Smooth muscle cell (in vitro differentiated cells): ENCODE data around the gene WAC. TPM values are rescaled to one million over a fixed set of nuclear protein-coding genes. Genes with fewer than 3 reads are reported as not detected.

Source experiments
- DNase-seq: peaks from one replicate; lab custom pipeline; 2025; ENCODE audit not compliant: unreplicated experiment; lab: John Stamatoyannopoulos, UW
- H2AFZ ChIP-seq: fragments of 200-600 bp; sonication (generic); 2 replicates; pipeline ENCODE4 v1.6.0; 2016; ENCODE audit warnings: antibody characterized with exemption, low read depth, mild to moderate bottlenecking
- H3F3A ChIP-seq: fragments of 200-600 bp; sonication (generic); 2 replicates; pipeline ENCODE4 v1.6.0; 2017; ENCODE audit warnings: antibody characterized with exemption, low read depth
- H3K27ac ChIP-seq: fragments of 200-600 bp; sonication (generic); 2 replicates; pipeline ENCODE4 v1.5.1; 2016; ENCODE audit warnings: low read depth, mild to moderate bottlenecking
- H3K27me3 ChIP-seq: fragments of 200-600 bp; sonication (generic); 2 replicates; pipeline ENCODE4 v1.6.1; 2016; ENCODE audit warnings: low read depth, mild to moderate bottlenecking
- H3K36me3 ChIP-seq: fragments of 200-600 bp; sonication (generic); 2 replicates; pipeline ENCODE4 v1.5.1; 2016; ENCODE audit warnings: low read depth
- H3K4me1 ChIP-seq: fragments of 200-600 bp; sonication (generic); 2 replicates; pipeline ENCODE4 v1.5.1; 2016; ENCODE audit warnings: low read depth
- H3K4me2 ChIP-seq: fragments of 200-600 bp; sonication (generic); 2 replicates; pipeline ENCODE4 v1.6.0; 2016; ENCODE audit warnings: mild to moderate bottlenecking
- H3K4me3 ChIP-seq: fragments of 200-600 bp; sonication (generic); 2 replicates; pipeline ENCODE4 v1.5.1; 2016; ENCODE audit warnings: mild to moderate bottlenecking
- H3K79me2 ChIP-seq: fragments of 200-600 bp; sonication (generic); 2 replicates; pipeline ENCODE4 v1.6.0; 2016; ENCODE audit warnings: low read depth, mild to moderate bottlenecking
- H3K9ac ChIP-seq: fragments of 200-600 bp; sonication (generic); 2 replicates; pipeline ENCODE4 v1.6.0; 2016; ENCODE audit warnings: low read depth
- H3K9me3 ChIP-seq: fragments of 200-600 bp; sonication (generic); replicated peaks from 2 replicates; pipeline ENCODE4 v1.5.1; 2016; ENCODE audit warnings: low read depth
- H4K20me1 ChIP-seq: fragments of 200-600 bp; sonication (generic); 2 replicates; pipeline ENCODE4 v1.6.0; 2016; ENCODE audit warnings: low read depth
- CTCF ChIP-seq: fragments of 200-600 bp; sonication (generic); IDR thresholded peaks from 2 replicates; pipeline ENCODE4 v1.5.1; 2017; ENCODE audit warnings: borderline replicate concordance, mild to moderate bottlenecking, antibody characterized with exemption; ENCODE audit not compliant: insufficient read depth, poor library complexity, severe bottlenecking
- WGBS: methylation state at CpG from one replicate; pipeline ENCODE4 v1.1.7; 2016; ENCODE audit warnings: low lambda C conversion rate; 5-methylcytosine and 5-hydroxymethylcytosine counted together
- polyA plus RNA-seq: library from polyadenylated mRNA; unstranded; fragments of >200 nt; fragmentation: Nextera tagmentation; extraction: Ambion mirVana; gene quantifications from 2 replicates; pipeline ENCODE4 v1.2.1, GENCODE V29; 2016
- total RNA-seq: library from RNA; depleted of rRNA; stranded (reverse); fragments of >200 nt; gene quantifications from 2 replicates; pipeline ENCODE4 v1.2.3, GENCODE V29; 2014

WAC gene
- total and polyA plus RNA-seq, 2 experiments from 2014 or later: 52.2 to 97.5 TPM

GRCh38 chr10:28505359-28505959, 27.5 kb upstream of the WAC start:
- Histone ChIP-seq H4K20me1 (no peaks in the 10 kb centered on the region), H3K36me3 (no peaks in the 10 kb centered on the region), H2AFZ (no peak overlapping the region), H3K4me1 (peaks cover 4% of the 10 kb centered on the region), H3K27ac (no peak overlapping the region), H3K9me3 (no peaks in the 10 kb centered on the region), H3K27me3 (no peaks in the 10 kb centered on the region), H3K9ac (no peak overlapping the region), H3K4me3 (no peak overlapping the region), H3F3A (no peaks in the 10 kb centered on the region), H3K4me2 (no peak overlapping the region), H3K79me2 (no peaks in the 10 kb centered on the region)
- DNase-seq: no peak
- WGBS: 96% methylated on average over 4 of the region's 4 CpGs
- no peak for TF ChIP-seq CTCF

GRCh38 chr10:28508304-28508925, 24.5 kb upstream of the WAC start:
- Histone ChIP-seq H2AFZ (no peak overlapping the region), H3K4me1 (no peaks in the 10 kb centered on the region), H3K9me3 (no peaks in the 10 kb centered on the region), H3K36me3 (no peaks in the 10 kb centered on the region), H3K27me3 (no peaks in the 10 kb centered on the region), H3K4me3 (no peak overlapping the region), H3K79me2 (no peaks in the 10 kb centered on the region), H3K9ac (no peak overlapping the region), H3K4me2 (no peak overlapping the region), H4K20me1 (no peaks in the 10 kb centered on the region), H3F3A (no peaks in the 10 kb centered on the region), H3K27ac (no peak overlapping the region)
- 81% methylated on average over 7 of the region's 7 CpGs for WGBS
- no peak for DNase-seq
- TF ChIP-seq CTCF: no peak

GRCh38 chr10:28509286-28509685, 23.6 kb upstream of the WAC start:
- Histone ChIP-seq H3K4me1 (no peaks in the 10 kb centered on the region), H3K27me3 (no peaks in the 10 kb centered on the region), H3F3A (no peaks in the 10 kb centered on the region), H3K4me2 (no peak overlapping the region), H4K20me1 (no peaks in the 10 kb centered on the region), H3K36me3 (no peaks in the 10 kb centered on the region), H3K79me2 (no peaks in the 10 kb centered on the region), H2AFZ (no peak overlapping the region), H3K9ac (no peak overlapping the region), H3K9me3 (no peaks in the 10 kb centered on the region), H3K27ac (no peak overlapping the region), H3K4me3 (no peak overlapping the region)
- no peak for DNase-seq
- 81% methylated on average over 3 of the region's 3 CpGs for WGBS
- no peak for TF ChIP-seq CTCF

GRCh38 chr10:28514648-28515047, 18.3 kb upstream of the WAC start:
- TF ChIP-seq CTCF: no peak
- 94% methylated on average over 1 of the region's 1 CpG for WGBS
- no peaks in the 10 kb centered on the region for H3F3A ChIP-seq
- no peak overlapping the region for H3K27ac ChIP-seq
- no peaks in the 10 kb centered on the region for H3K27me3 ChIP-seq
- no peaks in the 10 kb centered on the region for H3K9me3 ChIP-seq
- no peaks in the 10 kb centered on the region for H4K20me1 ChIP-seq
- no peak overlapping the region for H3K4me2 ChIP-seq
- no peaks in the 10 kb centered on the region for H3K4me1 ChIP-seq
- H3K4me3 ChIP-seq: no peak overlapping the region
- no peaks in the 10 kb centered on the region for H3K36me3 ChIP-seq
- no peak overlapping the region for H3K9ac ChIP-seq
- no peaks in the 10 kb centered on the region for H3K79me2 ChIP-seq
- H2AFZ ChIP-seq: no peak overlapping the region
- DNase-seq: no peak
